ENCODE results near the gene SLC11A2.
"Not testable (repeated sequence)": the region's sequence is repeated elsewhere in the genome, so short reads cannot be mapped to it uniquely, and the experiment has no call there.

SLC11A2 gene

DNA sequence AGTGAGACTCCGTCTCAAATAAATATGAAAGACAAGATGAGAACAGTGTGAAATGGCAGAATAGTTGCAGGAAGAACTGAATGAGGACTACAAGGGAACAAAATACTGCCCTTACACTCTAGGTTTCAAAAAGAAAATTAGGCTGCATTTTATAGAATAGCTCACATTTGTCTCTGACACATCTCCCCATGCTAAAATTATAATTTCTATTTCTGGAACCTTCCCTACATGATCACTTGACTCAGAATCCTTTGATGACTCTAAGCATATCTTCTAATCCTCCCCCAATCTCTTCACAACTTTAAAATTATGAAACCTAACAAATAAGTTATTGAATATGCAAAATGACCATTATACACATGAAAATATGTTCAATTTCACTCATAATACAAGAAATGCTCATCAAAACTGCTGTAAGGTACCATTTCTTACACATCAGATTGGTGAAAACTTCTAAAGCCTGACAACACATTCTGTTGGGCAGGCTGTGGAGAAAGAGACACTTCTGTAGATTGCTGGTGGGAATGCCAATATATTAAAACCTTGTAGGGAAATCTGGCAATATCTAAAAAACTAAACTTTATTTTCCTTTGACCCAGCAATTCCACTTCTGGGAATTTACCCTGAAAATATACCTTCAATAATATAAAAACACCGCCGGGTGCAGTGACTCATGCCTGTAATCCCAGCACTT is 78.1 kb downstream of the SLC11A2 start:
- DNase-seq (ENCODE audit: low read depth), result no peak

DNA sequence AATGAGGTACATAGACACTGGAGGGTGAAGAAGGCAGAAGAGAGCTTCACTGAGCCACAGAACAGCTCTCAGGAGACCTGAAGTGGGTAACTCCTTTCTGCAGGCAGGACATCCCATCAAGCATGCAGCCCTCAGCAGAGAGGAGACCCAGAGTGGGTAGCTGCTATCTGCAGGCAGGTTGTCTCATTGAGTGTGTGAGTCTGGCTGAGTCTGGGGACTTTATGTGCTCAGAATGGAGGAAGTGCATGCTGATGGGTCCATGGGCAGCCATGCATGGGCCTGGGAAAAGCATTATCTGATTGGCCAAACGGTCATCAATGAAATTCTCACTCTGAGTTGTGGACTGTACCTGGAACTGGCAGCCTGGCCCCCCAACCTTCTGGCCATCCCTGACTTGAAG is 88.5 kb downstream of the SLC11A2 start:
- DNase-seq (ENCODE audit: low read depth), result no peak

DNA sequence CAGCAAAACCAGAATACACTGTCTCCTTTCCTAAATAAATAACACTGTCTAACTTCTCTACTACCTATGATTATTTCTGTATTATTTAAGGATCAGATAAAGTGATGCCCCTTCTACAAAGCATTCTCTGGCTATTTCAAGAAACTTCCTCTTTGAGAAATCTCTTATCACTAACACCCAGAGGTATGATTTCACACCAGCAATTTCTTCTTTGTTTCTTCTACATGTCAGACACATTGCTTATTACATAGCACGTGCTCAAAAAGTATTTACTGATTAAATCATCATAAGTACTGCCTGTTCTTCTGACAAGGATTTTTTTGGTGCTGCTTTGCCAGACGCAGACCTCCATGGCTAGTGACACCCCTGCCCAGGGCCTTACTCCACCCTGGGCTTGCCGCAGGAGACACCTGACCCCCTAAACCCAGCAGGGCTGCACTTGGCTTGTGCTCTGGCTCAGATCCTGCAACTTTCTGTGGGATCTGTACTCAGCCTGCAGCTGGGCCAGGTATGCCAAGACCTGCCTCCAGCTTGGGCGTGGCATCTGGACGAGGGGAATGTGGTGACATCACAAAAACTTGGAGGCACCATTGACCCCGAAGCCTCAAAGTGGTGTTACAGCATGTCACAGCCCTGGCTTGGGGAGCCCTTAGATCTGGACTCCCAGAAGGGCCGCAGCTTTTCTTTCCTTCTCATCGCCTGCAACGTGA is 89.2 kb downstream of the SLC11A2 start:
- no peak for DNase-seq (ENCODE audit: low read depth)

- no peak for DNase-seq (ENCODE audit: low read depth)
Observed at GRCh38 chr12:50934981-50935807, 91.0 kb downstream of the SLC11A2 start.

DNA sequence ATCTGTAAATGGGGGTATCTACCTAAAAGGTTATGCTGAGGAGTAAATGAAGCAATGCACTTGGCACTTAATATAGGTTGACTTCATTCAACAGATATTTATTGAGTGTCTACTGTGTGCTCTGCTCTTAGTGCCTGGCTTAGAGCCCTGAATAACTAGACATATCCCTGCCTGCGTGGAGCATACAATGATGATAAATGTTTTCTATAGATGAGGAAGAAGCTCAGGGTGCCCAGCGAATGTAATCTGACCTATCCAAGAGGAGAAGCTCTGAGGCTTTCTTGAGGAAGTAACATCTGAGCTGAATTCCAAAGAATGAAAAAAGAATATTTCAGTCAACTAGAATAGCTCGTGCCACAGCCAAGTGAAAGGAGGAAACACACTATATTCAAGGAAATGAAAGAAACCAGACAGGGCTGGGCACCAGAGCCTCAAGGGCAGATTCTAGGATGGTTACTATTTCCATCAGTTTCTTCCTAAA is 91.8 kb downstream of the SLC11A2 start:
- DNase-seq (ENCODE audit: low read depth), result no peak

DNA sequence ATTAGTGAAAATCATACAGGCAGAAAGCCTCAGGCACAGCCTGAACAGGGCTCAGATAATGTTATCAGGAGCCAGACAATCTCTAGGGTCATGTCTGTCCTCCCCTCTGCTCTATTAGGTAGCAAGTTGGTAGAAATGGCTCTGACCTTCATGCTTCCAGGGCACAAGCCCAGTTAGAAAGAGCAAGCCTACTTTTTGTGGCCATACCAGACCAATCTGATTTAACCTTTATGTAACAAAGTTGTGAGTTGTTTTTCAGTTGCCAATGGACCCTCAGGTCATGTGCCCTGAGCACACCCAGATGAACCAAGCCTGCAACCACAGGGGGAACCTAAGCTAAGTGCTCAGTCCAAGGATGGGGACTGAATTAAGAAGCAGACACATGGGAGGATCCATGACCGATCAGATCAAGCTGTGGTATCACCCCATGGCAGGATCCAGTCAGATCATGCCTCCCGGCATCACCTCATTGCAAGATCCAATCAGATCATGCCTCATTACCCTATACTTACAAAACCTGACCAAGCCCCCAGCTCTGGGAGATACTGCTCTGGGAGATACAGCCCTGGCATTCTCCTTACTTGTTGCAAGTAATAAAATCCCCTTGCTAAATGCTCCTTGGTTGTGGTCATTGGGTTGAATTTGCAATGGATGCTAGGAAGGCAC is 92.6 kb downstream of the SLC11A2 start:
- no peak for DNase-seq (ENCODE audit: low read depth)

DNA sequence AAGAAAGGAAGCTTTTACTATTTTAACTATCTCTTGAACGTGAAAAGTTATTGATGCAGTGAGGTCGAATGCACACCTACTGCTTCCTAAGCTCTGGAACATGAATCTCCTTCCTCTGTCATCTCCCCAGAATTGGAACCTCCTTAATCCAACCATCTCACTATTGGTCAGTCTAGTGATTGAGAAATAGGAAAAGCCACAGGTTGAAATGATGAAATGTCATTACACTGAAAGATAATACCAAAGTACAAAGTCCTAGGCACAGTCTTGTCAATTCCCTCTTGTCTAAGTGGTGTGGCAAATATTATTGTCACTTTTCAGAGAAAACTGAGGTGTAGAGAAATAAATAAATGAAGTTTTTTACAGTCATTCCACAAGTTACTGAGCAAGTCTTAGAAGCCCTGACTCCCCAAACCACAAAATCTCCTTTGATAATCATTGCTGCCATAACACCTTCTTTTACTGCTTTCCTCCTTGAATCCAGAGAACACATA is 93.3 kb downstream of the SLC11A2 start:
- DNase-seq (ENCODE audit: low read depth), result no peak

DNA sequence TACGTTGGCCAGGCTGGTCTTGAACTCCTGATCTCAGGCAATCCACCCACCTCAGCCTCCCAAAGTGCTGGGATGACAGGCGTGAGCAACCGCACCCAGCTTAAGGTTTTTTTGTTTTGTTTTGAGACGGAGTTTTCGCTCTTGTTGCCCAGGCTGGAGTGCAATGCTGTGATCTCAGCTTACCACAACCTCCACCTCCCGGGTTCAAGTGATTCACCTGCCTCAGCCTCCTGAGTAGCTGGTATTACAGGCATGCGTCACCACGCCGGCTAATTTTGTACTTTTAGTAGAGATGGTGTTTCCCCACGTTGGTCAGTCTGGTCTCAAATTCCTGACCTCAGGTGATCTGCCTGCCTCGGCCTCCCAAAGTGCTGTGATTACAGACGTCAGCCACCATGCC is 95.7 kb downstream of the SLC11A2 start:
- not testable (repeated sequence) for DNase-seq (ENCODE audit: low read depth)

- no peak for DNase-seq (ENCODE audit: low read depth)
Observed at GRCh38 chr12:50929831-50930230, 96.4 kb downstream of the SLC11A2 start.
